ENCODE data around the gene BHLHE40.

BHLHE40 gene

GRCh38 chr3:5019411-5020241 is 40.4 kb downstream of the BHLHE40 start:
- peak; percentile 29 to 68 for DNase-seq (ENCODE audit: low read depth in 2 of 2)

GRCh38 chr3:5020242-5020722 is 41.0 kb downstream of the BHLHE40 start:
- DNase-seq (ENCODE audit: low read depth in 2 of 2): no peak

GRCh38 chr3:5021116-5022092 is 42.2 kb downstream of the BHLHE40 start:
- DNase-seq (ENCODE audit: low read depth in 2 of 2): no peak

- DNase-seq (ENCODE audit: low read depth in 2 of 2): no peak
Measured at GRCh38 chr3:5022187-5022965, 43.1 kb downstream of the BHLHE40 start.

GRCh38 chr3:5022966-5023776 is 43.9 kb downstream of the BHLHE40 start:
- DNase-seq (ENCODE audit: low read depth in 2 of 2): no peak

- DNase-seq (ENCODE audit: low read depth in 2 of 2): no peak
Measured at GRCh38 chr3:5023777-5024346, 44.6 kb downstream of the BHLHE40 start.

- DNase-seq (ENCODE audit: low read depth in 2 of 2): no peak
Measured at GRCh38 chr3:5026046-5026362, 46.8 kb downstream of the BHLHE40 start.

- DNase-seq (ENCODE audit: low read depth in 2 of 2): no peak
Measured at GRCh38 chr3:5029715-5030114, 50.5 kb downstream of the BHLHE40 start.

GRCh38 chr3:5030152-5030551 is 50.9 kb downstream of the BHLHE40 start:
- DNase-seq (ENCODE audit: low read depth in 2 of 2): no peak

- no peak for DNase-seq (ENCODE audit: low read depth in 2 of 2)
Measured at GRCh38 chr3:5032844-5033243, 53.6 kb downstream of the BHLHE40 start.

Data from stimulated activated CD8-positive, alpha-beta memory T cell treated with anti-CD3 and anti-CD28 coated beads, Interleukin-2, amount 100 ng/mL, for 1 hour (primary cell).